ENCODE measurements around the gene AK2. TPM values are rescaled to one million over a fixed set of nuclear protein-coding genes. Genes with fewer than 3 reads are reported as not detected.
A peak's percentile ranks its signal among the peaks of the same experiment; 100 is the strongest.

Gene AK2
- total and polyA plus RNA-seq, 12 donors: 55.3 to 245 (median 144) TPM

DNA sequence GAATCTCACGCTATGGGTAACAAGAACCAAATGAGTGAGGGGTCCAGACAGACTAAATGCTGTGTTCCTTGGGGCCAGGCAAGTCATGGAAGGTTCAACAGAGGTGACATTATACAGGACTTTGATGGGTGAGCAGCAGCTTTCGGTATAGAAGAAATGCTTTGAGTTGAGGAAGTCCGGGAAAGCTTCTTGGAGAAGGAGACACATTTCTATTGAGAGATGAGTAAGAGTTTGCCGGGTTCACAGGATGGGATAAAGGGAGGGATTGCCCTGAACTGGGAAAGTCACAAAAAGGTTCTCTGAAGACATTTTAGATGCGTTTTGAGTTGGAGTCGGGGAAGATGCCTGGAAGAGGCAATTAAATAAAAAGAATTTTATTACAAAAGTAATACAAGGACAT, 43.7 kb upstream of the AK2 start:
- intact Hi-C loops (cut with DNase I): loop anchor here in 1 of 2 donors (10.0 kb wide), 1 partner anchor 146 kb away; no protein-coding TSS in a partner anchor
- peak overlapping the region in 1 of 5 donors; percentile 25 for H3K27ac ChIP-seq
- no peaks in the 10 kb centered on the region for H3K36me3 ChIP-seq (replicated peaks in 1 of 2)
- no peaks in the 10 kb centered on the region for H3K27me3 ChIP-seq
- peak overlapping the region in 2 of 4 donors; percentile 63 to 85 for H3K4me3 ChIP-seq
- WGBS, 4 donors: 45 to 51% (median 49%) methylated on average over 6 of the region's 6 CpGs
- TF ChIP-seq POLR2A (IDR thresholded peaks at IDR 0.05): no peak
- TF ChIP-seq, protein P1, sequence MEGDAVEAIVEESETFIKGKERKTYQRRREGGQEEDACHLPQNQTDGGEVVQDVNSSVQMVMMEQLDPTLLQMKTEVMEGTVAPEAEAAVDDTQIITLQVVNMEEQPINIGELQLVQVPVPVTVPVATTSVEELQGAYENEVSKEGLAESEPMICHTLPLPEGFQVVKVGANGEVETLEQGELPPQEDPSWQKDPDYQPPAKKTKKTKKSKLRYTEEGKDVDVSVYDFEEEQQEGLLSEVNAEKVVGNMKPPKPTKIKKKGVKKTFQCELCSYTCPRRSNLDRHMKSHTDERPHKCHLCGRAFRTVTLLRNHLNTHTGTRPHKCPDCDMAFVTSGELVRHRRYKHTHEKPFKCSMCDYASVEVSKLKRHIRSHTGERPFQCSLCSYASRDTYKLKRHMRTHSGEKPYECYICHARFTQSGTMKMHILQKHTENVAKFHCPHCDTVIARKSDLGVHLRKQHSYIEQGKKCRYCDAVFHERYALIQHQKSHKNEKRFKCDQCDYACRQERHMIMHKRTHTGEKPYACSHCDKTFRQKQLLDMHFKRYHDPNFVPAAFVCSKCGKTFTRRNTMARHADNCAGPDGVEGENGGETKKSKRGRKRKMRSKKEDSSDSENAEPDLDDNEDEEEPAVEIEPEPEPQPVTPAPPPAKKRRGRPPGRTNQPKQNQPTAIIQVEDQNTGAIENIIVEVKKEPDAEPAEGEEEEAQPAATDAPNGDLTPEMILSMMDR (IDR thresholded peaks at IDR 0.05): no peak
- H3K9me3 ChIP-seq (replicated peaks in 1 of 3): no peaks in the 10 kb centered on the region
- no peak for DNase-seq
- peaks cover 13 to 16% of the 10 kb centered on the region in 2 donors for H3K4me1 ChIP-seq (replicated peaks in 1 of 2)

DNA sequence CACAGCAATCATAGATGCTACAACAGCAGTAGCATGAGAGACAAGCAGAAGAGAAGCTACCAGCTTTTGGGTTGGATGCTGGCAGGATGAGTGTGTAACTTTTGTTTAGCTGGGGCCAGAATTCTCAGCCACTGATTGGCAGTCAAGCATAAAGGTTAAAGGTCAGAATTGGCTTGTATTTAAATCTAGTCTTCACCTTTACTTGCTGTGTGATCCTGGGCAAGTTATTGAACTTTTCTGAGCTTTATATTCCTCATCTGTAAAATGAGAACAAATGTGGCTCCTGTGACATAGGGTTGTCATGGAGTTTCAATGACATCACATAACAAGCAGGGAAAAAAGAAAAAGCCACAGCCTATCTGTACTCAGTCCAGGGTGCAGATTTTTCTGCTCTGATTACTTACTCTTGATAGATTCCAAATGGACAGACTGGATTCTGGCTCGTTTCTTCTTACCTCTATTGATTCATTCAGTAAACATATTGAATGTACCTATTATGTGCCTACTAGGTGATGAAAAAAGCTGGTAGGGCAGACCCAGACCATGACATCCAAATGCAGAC, 41.4 kb upstream of the AK2 start:
- Histone ChIP-seq H3K27me3 (no peaks in the 10 kb centered on the region), H3K4me3 (no peak overlapping the region), H3K9me3 (replicated peaks in 1 of 3) (no peaks in the 10 kb centered on the region), H3K27ac (no peak overlapping the region), H3K36me3 (replicated peaks in 1 of 2) (no peaks in the 10 kb centered on the region), H3K4me1 (replicated peaks in 1 of 2) (peaks cover 6 to 16% of the 10 kb centered on the region in 2 donors)
- TF ChIP-seq POLR2A (IDR thresholded peaks at IDR 0.05): no peak
- TF ChIP-seq, protein P1 (IDR thresholded peaks at IDR 0.05): no peak
- WGBS, 4 donors: 35 to 77% (median 65%) methylated on average over 1 of the region's 1 CpG
- DNase-seq: no peak
- intact Hi-C loops (cut with DNase I): no loop called here

DNA sequence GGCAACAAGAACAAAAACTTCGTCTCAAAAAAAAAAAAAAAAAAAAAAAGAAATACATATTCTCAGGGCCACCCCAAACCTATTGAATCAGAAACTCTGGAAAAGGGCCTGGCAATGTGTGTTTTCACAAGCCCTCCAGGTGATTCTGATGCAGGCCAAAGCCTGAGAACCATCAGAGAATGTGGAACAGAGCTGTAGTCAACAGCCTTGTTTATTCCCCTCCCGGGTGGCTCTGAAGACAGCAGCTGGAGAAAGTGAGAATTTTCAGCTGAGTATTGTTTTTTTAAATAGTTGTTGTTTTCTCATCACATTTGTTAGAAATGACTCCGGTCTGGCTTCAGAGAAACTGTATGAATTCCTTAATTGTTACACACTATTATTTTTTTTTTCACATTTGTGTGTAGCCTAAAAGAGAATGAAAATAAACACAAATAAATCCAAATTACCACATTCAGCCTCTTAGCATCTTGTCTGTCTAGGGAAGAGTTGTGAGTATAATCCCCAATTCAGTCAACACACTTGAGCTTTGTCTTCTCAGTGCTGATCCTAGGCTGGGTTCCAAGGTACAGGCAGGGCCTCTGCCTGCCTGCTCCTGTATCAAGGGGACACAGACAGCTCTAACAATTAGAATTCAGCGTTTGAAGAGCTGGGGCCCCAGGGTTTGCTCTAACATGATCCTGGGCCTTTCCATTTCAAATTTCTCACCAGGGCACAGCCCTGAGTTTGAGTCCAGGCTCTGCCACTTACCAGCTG, 37.7 kb upstream of the AK2 start:
- 72 to 83% (median 81%) methylated on average over 4 of the region's 4 CpGs for WGBS, 4 donors
- TF ChIP-seq POLR2A (IDR thresholded peaks at IDR 0.05): no peak
- TF ChIP-seq, protein P1 (IDR thresholded peaks at IDR 0.05): no peak
- H3K27me3 ChIP-seq: no peaks in the 10 kb centered on the region
- H3K4me1 ChIP-seq (replicated peaks in 1 of 2): no peaks in the 10 kb centered on the region
- intact Hi-C loops (cut with DNase I): no loop called here
- no peak for DNase-seq
- no peaks in the 10 kb centered on the region for H3K9me3 ChIP-seq (replicated peaks in 1 of 3)
- no peak overlapping the region for H3K27ac ChIP-seq
- H3K36me3 ChIP-seq (replicated peaks in 1 of 2): no peaks in the 10 kb centered on the region
- H3K4me3 ChIP-seq: no peak overlapping the region

DNA sequence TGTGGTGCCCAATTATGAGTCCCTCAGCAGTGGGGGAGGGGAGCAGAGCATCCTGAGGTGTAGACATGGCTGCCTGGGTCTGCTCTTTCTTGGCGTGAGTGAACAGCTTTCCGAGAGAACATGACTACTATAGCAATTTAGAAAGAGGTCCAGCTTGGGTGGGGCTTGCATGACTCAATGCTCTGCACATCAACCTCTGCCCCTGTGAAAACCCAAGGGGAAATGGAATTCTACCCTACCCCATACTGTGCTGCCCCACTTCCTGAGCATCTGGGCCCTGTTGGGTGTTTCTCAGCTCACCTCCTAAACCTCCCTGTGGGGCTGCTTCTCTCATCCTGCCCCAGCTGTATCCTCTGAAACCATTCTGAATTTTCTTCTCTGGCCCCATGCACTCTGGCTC, 36.0 kb upstream of the AK2 start:
- Histone ChIP-seq H3K9me3 (replicated peaks in 1 of 3) (no peaks in the 10 kb centered on the region), H3K36me3 (replicated peaks in 1 of 2) (no peaks in the 10 kb centered on the region), H3K4me1 (replicated peaks in 1 of 2) (no peaks in the 10 kb centered on the region), H3K27ac (no peak overlapping the region), H3K27me3 (no peaks in the 10 kb centered on the region), H3K4me3 (no peak overlapping the region)
- WGBS, 4 donors: 64 to 80% (median 76%) methylated on average over 2 of the region's 2 CpGs
- no peak for DNase-seq
- intact Hi-C loops (cut with DNase I): no loop called here
- no peak for TF ChIP-seq POLR2A (IDR thresholded peaks at IDR 0.05)
- TF ChIP-seq, protein P1 (IDR thresholded peaks at IDR 0.05): no peak

Measured in adrenal gland (tissue), 12 donors.